GM12874 (cell line): ENCODE measurements around the gene PRLH.

Source experiments
- TF ChIP-seq, protein P1 (sequence below): IDR thresholded peaks from 2 replicates; pipeline ENCODE4 v1.5.1; 2011; ENCODE audit warnings: low read depth, mild to moderate bottlenecking, control low read depth, low read length, moderate library complexity; ENCODE audit not compliant: insufficient read depth

The PRLH gene

GRCh38 chr2:237558961-237559641 lies 7.3 kb upstream of the PRLH start:
- TF ChIP-seq, protein P1, sequence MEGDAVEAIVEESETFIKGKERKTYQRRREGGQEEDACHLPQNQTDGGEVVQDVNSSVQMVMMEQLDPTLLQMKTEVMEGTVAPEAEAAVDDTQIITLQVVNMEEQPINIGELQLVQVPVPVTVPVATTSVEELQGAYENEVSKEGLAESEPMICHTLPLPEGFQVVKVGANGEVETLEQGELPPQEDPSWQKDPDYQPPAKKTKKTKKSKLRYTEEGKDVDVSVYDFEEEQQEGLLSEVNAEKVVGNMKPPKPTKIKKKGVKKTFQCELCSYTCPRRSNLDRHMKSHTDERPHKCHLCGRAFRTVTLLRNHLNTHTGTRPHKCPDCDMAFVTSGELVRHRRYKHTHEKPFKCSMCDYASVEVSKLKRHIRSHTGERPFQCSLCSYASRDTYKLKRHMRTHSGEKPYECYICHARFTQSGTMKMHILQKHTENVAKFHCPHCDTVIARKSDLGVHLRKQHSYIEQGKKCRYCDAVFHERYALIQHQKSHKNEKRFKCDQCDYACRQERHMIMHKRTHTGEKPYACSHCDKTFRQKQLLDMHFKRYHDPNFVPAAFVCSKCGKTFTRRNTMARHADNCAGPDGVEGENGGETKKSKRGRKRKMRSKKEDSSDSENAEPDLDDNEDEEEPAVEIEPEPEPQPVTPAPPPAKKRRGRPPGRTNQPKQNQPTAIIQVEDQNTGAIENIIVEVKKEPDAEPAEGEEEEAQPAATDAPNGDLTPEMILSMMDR = no peak

DNA sequence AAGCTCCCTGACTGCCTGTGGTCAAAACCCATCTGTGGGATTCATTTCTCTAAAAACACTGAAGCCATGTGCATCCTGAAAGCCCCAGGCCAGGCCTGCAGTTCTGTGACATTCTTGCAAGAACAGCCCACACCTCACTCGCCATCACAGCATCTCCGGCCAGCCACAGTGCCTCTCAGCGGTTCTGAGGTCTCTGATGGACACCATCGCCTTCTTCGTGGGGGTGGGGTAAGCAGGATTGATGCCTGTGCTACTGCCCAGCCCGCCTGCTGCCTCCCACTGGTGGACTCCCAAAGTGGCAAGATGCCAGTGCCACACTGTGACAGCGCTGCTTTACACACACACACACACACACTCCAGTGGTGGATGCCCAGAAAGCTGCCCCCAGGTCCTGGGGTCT lies 5.2 kb upstream of the PRLH start:
- TF ChIP-seq, protein P1 = no peak

DNA sequence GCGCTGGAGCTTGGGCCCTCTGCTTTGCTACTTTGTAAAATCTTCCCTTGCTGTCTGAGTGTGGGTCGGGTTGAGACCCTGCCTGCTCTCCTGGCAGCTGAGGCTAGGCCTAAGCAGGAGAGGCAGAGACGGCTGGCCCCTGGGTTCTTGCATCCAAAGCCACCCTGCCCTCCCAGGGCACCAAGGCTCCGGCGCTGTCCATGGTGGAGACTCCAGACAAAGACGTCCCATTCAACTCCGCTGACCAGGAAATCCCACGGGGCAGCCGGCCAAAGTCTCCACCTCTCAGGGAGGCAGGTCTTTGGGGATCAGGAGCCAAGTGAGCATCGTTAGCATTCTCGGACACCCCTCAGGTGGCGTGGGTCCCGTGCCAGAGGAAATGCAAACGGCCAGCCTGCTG lies 2.6 kb upstream of the PRLH start:
- TF ChIP-seq, protein P1 = no peak

- TF ChIP-seq, protein P1 = no peak
Measured at GRCh38 chr2:237564526-237565131, 1.7 kb upstream of the PRLH start.

- TF ChIP-seq, protein P1 = no peak
Measured at GRCh38 chr2:237565974-237566373, 400 bp upstream of the PRLH start.

GRCh38 chr2:237567276-237568029 lies 1.1 kb downstream of the PRLH start:
- TF ChIP-seq, protein P1 = no peak

GRCh38 chr2:237568121-237568660 lies 1.8 kb downstream of the PRLH start:
- TF ChIP-seq, protein P1 = no peak
